ENCODE results near the gene MAN2B1. TPM values are rescaled to one million over a fixed set of nuclear protein-coding genes. Genes with fewer than 3 reads are reported as not detected.

MAN2B1 gene
- total RNA-seq, 1 donor from 2014 or later, result 36.3 TPM

- H3K27me3 ChIP-seq, result no peaks in the 10 kb centered on the region
- H3K4me3 ChIP-seq, result peak overlapping the region; percentile 10 to 52
- H3K27ac ChIP-seq, result no peak overlapping the region
- intact Hi-C loops (cut with DNase I), result no loop called here
- DNase-seq (ENCODE audit: low spot score in 2 of 2), result peak; percentile 56 to 91
- H3K36me3 ChIP-seq, result no peaks in the 10 kb centered on the region
- no peaks in the 10 kb centered on the region for H3K9me3 ChIP-seq
- peaks cover 0 to 7% of the 10 kb centered on the region in 2 donors for H3K4me1 ChIP-seq
- TF ChIP-seq CTCF (IDR thresholded peaks at IDR 0.05), result peak; percentile 40 to 87 (median 68)
Observed at GRCh38 chr19:12639901-12640613, 26.5 kb downstream of the MAN2B1 start.

- Histone ChIP-seq H3K9me3 (no peaks in the 10 kb centered on the region), H3K4me1 (peaks cover 0 to 7% of the 10 kb centered on the region in 2 donors), H3K27me3 (no peaks in the 10 kb centered on the region), H3K4me3 (no peak overlapping the region), H3K36me3 (no peaks in the 10 kb centered on the region), H3K27ac (no peak overlapping the region)
- intact Hi-C loops (cut with DNase I), result no loop called here
- DNase-seq (ENCODE audit: low spot score in 2 of 2), result no peak
- no peak for TF ChIP-seq CTCF (IDR thresholded peaks at IDR 0.05)
Observed at GRCh38 chr19:12638611-12639182, 27.8 kb downstream of the MAN2B1 start.

- no peak for TF ChIP-seq CTCF (IDR thresholded peaks at IDR 0.05)
- peaks cover 11 to 17% of the 10 kb centered on the region in 2 donors for H3K36me3 ChIP-seq
- H3K27ac ChIP-seq, result no peak overlapping the region
- no peaks in the 10 kb centered on the region for H3K27me3 ChIP-seq
- intact Hi-C loops (cut with DNase I), result no loop called here
- H3K4me1 ChIP-seq, result peaks cover 0 to 7% of the 10 kb centered on the region in 2 donors
- DNase-seq (ENCODE audit: low spot score in 2 of 2), result no peak
- no peaks in the 10 kb centered on the region for H3K9me3 ChIP-seq
- H3K4me3 ChIP-seq, result no peak overlapping the region
Observed at GRCh38 chr19:12636631-12637030, 29.9 kb downstream of the MAN2B1 start.

- H3K4me1 ChIP-seq, result no peaks in the 10 kb centered on the region
- H3K27me3 ChIP-seq, result no peaks in the 10 kb centered on the region
- no peak for TF ChIP-seq CTCF (IDR thresholded peaks at IDR 0.05)
- H3K27ac ChIP-seq, result no peak overlapping the region
- H3K4me3 ChIP-seq, result no peak overlapping the region
- DNase-seq (ENCODE audit: low spot score in 2 of 2), result no peak
- intact Hi-C loops (cut with DNase I), result no loop called here
- H3K36me3 ChIP-seq, result peaks cover 65 to 90% of the 10 kb centered on the region in 2 donors
- peaks cover 0 to 25% of the 10 kb centered on the region in 2 donors for H3K9me3 ChIP-seq
Observed at GRCh38 chr19:12629215-12629614, 37.3 kb downstream of the MAN2B1 start.

GRCh38 chr19:12628040-12629022 is 38.2 kb downstream of the MAN2B1 start:
- DNase-seq (ENCODE audit: low spot score in 2 of 2), result no peak
- intact Hi-C loops (cut with DNase I), result no loop called here
- Histone ChIP-seq H3K4me1 (no peaks in the 10 kb centered on the region), H3K36me3 (peaks cover 70 to 95% of the 10 kb centered on the region in 2 donors), H3K27ac (no peak overlapping the region), H3K9me3 (peaks cover 0 to 25% of the 10 kb centered on the region in 2 donors), H3K4me3 (peak overlapping the region in 1 of 2 donors; percentile 4), H3K27me3 (no peaks in the 10 kb centered on the region)
- no peak for TF ChIP-seq CTCF (IDR thresholded peaks at IDR 0.05)
